SK-N-SH (cell line): ENCODE results near the gene KIAA0319L. TPM values are rescaled to one million over a fixed set of nuclear protein-coding genes. Genes with fewer than 3 reads are reported as not detected.

Experiments
- CTCF ChIA-PET: fragments of 300-600, 350-600 bp; formaldehyde crosslinking; extraction: SDS; loops from one replicate; lab custom pipeline; 2021; lab: Yijun Ruan, JAX
- POLR2A ChIA-PET: fragments of 350-600 bp; sonication (Branson Sonifier 250); formaldehyde crosslinking; extraction: SDS; loops from one replicate; lab custom pipeline; 2020; ENCODE audit warnings: antibody characterized with exemption, inconsistent platforms; lab: Yijun Ruan, JAX
- DNase-seq: peaks from one replicate; pipeline ENCODE4 v3.0.0; 2012
- H2AFZ ChIP-seq: fragments of 200-600 bp; sonication (generic); 2 replicates; pipeline ENCODE4 v1.8.1; 2016; ENCODE audit warnings: antibody characterized with exemption, mild to moderate bottlenecking, low read depth
- H3F3A ChIP-seq: fragments of 200-600 bp; sonication (generic); replicated peaks from 2 replicates; pipeline ENCODE3; 2016; ENCODE audit warnings: antibody characterized with exemption, mild to moderate bottlenecking; ENCODE audit not compliant: insufficient read depth
- H3K27ac ChIP-seq, 2 experiments: fragments of 200-500 bp in 1 of 2; fragments of 200-600 bp in 1 of 2; sonication (Bioruptor generic) in 1 of 2; sonication (generic), shearing (Covaris generic) in 1 of 2; 2 replicates each; pipeline versions ENCODE4 v1.5.1 to v1.6.1; 2014 to 2016; ENCODE audit warnings: low read depth in 2 of 2, inconsistent platforms in 1 of 2, low read length in 1 of 2, mild to moderate bottlenecking in 1 of 2, mixed read lengths in 1 of 2
- H3K27me3 ChIP-seq: fragments of 200-600 bp; sonication (generic), shearing (Covaris generic); 2 replicates; pipeline ENCODE4 v1.6.1; 2016; ENCODE audit warnings: mixed run types; ENCODE audit not compliant: insufficient read depth
- H3K36me3 ChIP-seq, 2 experiments: fragments of 200-500 bp in 1 of 2; fragments of 200-600 bp in 1 of 2; sonication (Bioruptor generic) in 1 of 2; sonication (generic) in 1 of 2; replicated peaks in 1 of 2; 2 replicates each; pipeline versions ENCODE3 to v1.5.1; 2014 to 2016; ENCODE audit warnings: low read length in 1 of 2, mild to moderate bottlenecking in 1 of 2; ENCODE audit not compliant: insufficient read depth in 2 of 2, control insufficient read depth in 1 of 2
- H3K4me1 ChIP-seq, 2 experiments: fragments of 200-500 bp in 1 of 2; fragments of 200-600 bp in 1 of 2; sonication (Bioruptor generic) in 1 of 2; sonication (generic), shearing (Covaris generic) in 1 of 2; 2 replicates each; pipeline versions ENCODE4 v1.5.1 to v1.6.1; 2014 to 2016; ENCODE audit warnings: low read depth in 1 of 2, low read length in 1 of 2, mixed run types in 1 of 2; ENCODE audit not compliant: insufficient read depth in 2 of 2, control insufficient read depth in 1 of 2
- H3K4me2 ChIP-seq: fragments of 200-600 bp; sonication (generic), shearing (Covaris generic); 2 replicates; pipeline ENCODE4 v1.6.1; 2017; ENCODE audit warnings: mixed run types
- H3K4me3 ChIP-seq, 2 experiments: fragments of 200-500 bp in 1 of 2; fragments of 200-600 bp in 1 of 2; sonication (Bioruptor generic) in 1 of 2; sonication (generic), shearing (Covaris generic) in 1 of 2; 2 replicates each; pipeline versions ENCODE4 v1.5.1 to v1.8.1; 2014 to 2016; ENCODE audit warnings: low read depth in 2 of 2, inconsistent platforms in 1 of 2, low read length in 1 of 2, mild to moderate bottlenecking in 1 of 2, mixed read lengths in 1 of 2, moderate library complexity in 1 of 2
- H3K79me2 ChIP-seq: fragments of 200-600 bp; sonication (generic); 2 replicates; pipeline ENCODE4 v1.8.1; 2017; ENCODE audit warnings: mild to moderate bottlenecking; ENCODE audit not compliant: insufficient read depth
- H3K9ac ChIP-seq: fragments of 200-600 bp; sonication (generic); 2 replicates; pipeline ENCODE4 v1.6.1; 2017; ENCODE audit warnings: mixed run types
- H3K9me2 ChIP-seq: fragments of 200-600 bp; sonication (generic); 2 replicates; pipeline ENCODE4 v1.6.1; 2017; ENCODE audit warnings: mixed run types
- H3K9me3 ChIP-seq: fragments of 200-600 bp; sonication (generic); 2 replicates; pipeline ENCODE4 v1.6.1; 2017; ENCODE audit warnings: mixed run types, mild to moderate bottlenecking, moderate library complexity
- H4K20me1 ChIP-seq: fragments of 200-600 bp; sonication (generic); 2 replicates; pipeline ENCODE4 v1.6.1; 2017; ENCODE audit warnings: mild to moderate bottlenecking, mixed run types; ENCODE audit not compliant: insufficient read depth
- EP300 ChIP-seq, 2 experiments: IDR thresholded peaks; 2 replicates each; pipeline versions ENCODE4 v1.4.0 to v1.6.1; 2012; ENCODE audit warnings: borderline replicate concordance in 1 of 2, low read depth in 1 of 2, low read length in 1 of 2
- EZH2phosphoT487 ChIP-seq: fragments of 200-600 bp; sonication (generic); IDR thresholded peaks from 2 replicates; pipeline ENCODE4 v1.6.1; 2017; ENCODE audit warnings: low read depth, mixed run types, mild to moderate bottlenecking, antibody characterized with exemption, moderate library complexity, borderline replicate concordance
- FOXJ3 ChIP-seq: sonication (generic); formaldehyde crosslinking; IDR thresholded peaks from 2 replicates; pipeline ENCODE4 v1.5.1; 2020; ENCODE audit warnings: mild to moderate bottlenecking, missing genetic modification reagents
- IRF3 ChIP-seq: fragments of 150-350 bp; IDR thresholded peaks from 2 replicates; pipeline ENCODE4 v1.6.1; 2016; ENCODE audit warnings: mild to moderate bottlenecking, low read depth, low read length
- MEF2A ChIP-seq: IDR thresholded peaks from 2 replicates; pipeline ENCODE4 v1.4.0; 2012; ENCODE audit warnings: low read depth, borderline replicate concordance
- MXI1 ChIP-seq: IDR thresholded peaks from 2 replicates; pipeline ENCODE4 v1.6.1; 2012; ENCODE audit warnings: mild to moderate bottlenecking, low read depth, low read length, improper control_type of control experiment
- NFIC ChIP-seq: IDR thresholded peaks from 2 replicates; pipeline ENCODE4 v1.4.0; 2012; ENCODE audit warnings: borderline replicate concordance
- YY1 ChIP-seq: IDR thresholded peaks from 2 replicates; pipeline ENCODE4 v1.4.0; 2012; ENCODE audit warnings: low read depth, mild to moderate bottlenecking
- WGBS: methylation state at CpG from one replicate; pipeline ENCODE4 v1.1.6; 2017; ENCODE audit warnings: low lambda C conversion rate; 5-methylcytosine and 5-hydroxymethylcytosine counted together
- polyA plus RNA-seq, 3 experiments: library from polyadenylated mRNA; depleted of rRNA; stranded (reverse); fragments of >200 nt; gene quantifications; 2 replicates each; pipeline ENCODE4 v1.2.3, GENCODE V29; 2012
- TF ChIP-seq, protein P1 (sequence below): IDR thresholded peaks from 2 replicates; pipeline ENCODE4 v1.6.1; 2012; ENCODE audit warnings: mild to moderate bottlenecking, low read depth, low read length, moderate library complexity
- TF ChIP-seq, protein P2 (sequence below): fragments of 200-600 bp; sonication (generic); IDR thresholded peaks from 2 replicates; pipeline ENCODE4 v1.6.1; 2017; ENCODE audit warnings: antibody characterized with exemption, mild to moderate bottlenecking, moderate library complexity

The KIAA0319L gene
- polyA plus RNA-seq, 1 of the 3 experiments (the other 2 are of a cell fraction) = 51.9 TPM

DNA sequence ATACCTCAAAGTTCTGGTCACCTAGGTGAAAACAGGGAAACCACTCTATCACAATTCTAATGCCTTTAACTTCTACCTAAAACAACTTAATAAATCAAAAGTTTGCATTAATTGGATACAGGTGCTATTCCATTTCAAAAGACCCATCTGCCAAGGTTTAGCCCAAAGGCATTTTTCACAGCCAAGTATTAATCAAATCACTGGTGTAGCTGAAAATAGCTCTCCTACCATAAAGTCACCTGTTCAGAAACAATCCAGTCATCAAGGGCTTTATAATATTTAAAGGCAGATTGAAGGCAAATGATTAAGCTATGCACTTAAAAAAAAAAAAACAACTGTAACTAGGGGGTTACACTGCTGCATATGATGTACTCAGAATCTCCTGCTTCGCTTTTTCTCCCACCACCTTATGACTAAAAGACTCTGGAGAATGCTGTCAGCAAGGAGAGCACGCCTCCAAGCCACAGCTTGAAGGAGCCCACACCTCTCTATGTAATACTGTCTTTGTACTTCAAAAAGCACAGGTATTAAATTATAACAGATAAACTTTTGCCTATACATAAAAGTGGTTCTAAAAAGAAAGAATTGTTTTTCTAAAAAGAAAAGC lies 20.5 kb downstream of the KIAA0319L start:
- Histone ChIP-seq H3K27ac (no peak overlapping the region), H3K4me1 (peaks cover 11 to 15% of the 10 kb centered on the region in 2 experiments; a peak in 3 of 4 replicates), H3K4me2 (no peak overlapping the region), H4K20me1 (peaks cover 14% of the 10 kb centered on the region), H3K27me3 (no peaks in the 10 kb centered on the region), H3F3A (peaks cover 25% of the 10 kb centered on the region), H3K9me2 (no peaks in the 10 kb centered on the region), H3K36me3 (peaks cover 18 to 22% of the 10 kb centered on the region in 2 experiments), H3K9ac (no peak overlapping the region), H3K79me2 (peaks cover 70% of the 10 kb centered on the region), H3K4me3 (no peak overlapping the region), H3K9me3 (no peaks in the 10 kb centered on the region), H2AFZ (no peak overlapping the region)
- DNase-seq = no peak
- 95% methylated on average over 2 of the region's 2 CpGs for WGBS
- TF ChIP-seq EZH2phosphoT487 = no peak
- ChIA-PET CTCF (interaction anchor here (0.9 to 1.7 kb wide), 5 partner anchors 8 to 190 kb away, joined by 3 to 6 read pairs (median 3); no protein-coding TSS in a partner anchor), POLR2A (no interaction called here)

- POLR2A ChIA-PET = no interaction called here
- H3K27me3 ChIP-seq = no peaks in the 10 kb centered on the region
- H2AFZ ChIP-seq = no peak overlapping the region
- no peak overlapping the region for H3K27ac ChIP-seq
- CTCF ChIA-PET = interaction anchor here (0.8 to 1.0 kb wide), 2 partner anchors 33 to 682 kb away, joined by 3 read pairs; no protein-coding TSS in a partner anchor
- peaks cover 17% of the 10 kb centered on the region for H3F3A ChIP-seq
- H3K36me3 ChIP-seq = peaks cover 27 to 29% of the 10 kb centered on the region in 2 experiments
- H3K4me2 ChIP-seq = no peak overlapping the region
- peaks cover 7% of the 10 kb centered on the region for H4K20me1 ChIP-seq
- H3K4me3 ChIP-seq = no peak overlapping the region
- H3K4me1 ChIP-seq = peaks cover 11 to 14% of the 10 kb centered on the region in 2 experiments; a peak in 3 of 4 replicates
- H3K9me2 ChIP-seq = no peaks in the 10 kb centered on the region
- no peak for DNase-seq
- no peak overlapping the region for H3K9ac ChIP-seq
- TF ChIP-seq EP300 (IDR thresholded peaks at IDR 0.05; ENCODE audit: borderline replicate concordance in 1 of 2, low read depth in 1 of 2, low read length in 1 of 2) (no peak), YY1 (no peak), FOXJ3 (CRISPR knock-in tag) (no peak), NFIC (no peak), MXI1 (no peak), MEF2A (no peak), IRF3 (no peak)
- TF ChIP-seq, protein P1, sequence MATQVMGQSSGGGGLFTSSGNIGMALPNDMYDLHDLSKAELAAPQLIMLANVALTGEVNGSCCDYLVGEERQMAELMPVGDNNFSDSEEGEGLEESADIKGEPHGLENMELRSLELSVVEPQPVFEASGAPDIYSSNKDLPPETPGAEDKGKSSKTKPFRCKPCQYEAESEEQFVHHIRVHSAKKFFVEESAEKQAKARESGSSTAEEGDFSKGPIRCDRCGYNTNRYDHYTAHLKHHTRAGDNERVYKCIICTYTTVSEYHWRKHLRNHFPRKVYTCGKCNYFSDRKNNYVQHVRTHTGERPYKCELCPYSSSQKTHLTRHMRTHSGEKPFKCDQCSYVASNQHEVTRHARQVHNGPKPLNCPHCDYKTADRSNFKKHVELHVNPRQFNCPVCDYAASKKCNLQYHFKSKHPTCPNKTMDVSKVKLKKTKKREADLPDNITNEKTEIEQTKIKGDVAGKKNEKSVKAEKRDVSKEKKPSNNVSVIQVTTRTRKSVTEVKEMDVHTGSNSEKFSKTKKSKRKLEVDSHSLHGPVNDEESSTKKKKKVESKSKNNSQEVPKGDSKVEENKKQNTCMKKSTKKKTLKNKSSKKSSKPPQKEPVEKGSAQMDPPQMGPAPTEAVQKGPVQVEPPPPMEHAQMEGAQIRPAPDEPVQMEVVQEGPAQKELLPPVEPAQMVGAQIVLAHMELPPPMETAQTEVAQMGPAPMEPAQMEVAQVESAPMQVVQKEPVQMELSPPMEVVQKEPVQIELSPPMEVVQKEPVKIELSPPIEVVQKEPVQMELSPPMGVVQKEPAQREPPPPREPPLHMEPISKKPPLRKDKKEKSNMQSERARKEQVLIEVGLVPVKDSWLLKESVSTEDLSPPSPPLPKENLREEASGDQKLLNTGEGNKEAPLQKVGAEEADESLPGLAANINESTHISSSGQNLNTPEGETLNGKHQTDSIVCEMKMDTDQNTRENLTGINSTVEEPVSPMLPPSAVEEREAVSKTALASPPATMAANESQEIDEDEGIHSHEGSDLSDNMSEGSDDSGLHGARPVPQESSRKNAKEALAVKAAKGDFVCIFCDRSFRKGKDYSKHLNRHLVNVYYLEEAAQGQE = no peak
- TF ChIP-seq, protein P2, sequence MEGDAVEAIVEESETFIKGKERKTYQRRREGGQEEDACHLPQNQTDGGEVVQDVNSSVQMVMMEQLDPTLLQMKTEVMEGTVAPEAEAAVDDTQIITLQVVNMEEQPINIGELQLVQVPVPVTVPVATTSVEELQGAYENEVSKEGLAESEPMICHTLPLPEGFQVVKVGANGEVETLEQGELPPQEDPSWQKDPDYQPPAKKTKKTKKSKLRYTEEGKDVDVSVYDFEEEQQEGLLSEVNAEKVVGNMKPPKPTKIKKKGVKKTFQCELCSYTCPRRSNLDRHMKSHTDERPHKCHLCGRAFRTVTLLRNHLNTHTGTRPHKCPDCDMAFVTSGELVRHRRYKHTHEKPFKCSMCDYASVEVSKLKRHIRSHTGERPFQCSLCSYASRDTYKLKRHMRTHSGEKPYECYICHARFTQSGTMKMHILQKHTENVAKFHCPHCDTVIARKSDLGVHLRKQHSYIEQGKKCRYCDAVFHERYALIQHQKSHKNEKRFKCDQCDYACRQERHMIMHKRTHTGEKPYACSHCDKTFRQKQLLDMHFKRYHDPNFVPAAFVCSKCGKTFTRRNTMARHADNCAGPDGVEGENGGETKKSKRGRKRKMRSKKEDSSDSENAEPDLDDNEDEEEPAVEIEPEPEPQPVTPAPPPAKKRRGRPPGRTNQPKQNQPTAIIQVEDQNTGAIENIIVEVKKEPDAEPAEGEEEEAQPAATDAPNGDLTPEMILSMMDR = no peak
- TF ChIP-seq, all 33 proteins: peak for 0
- Histone ChIP-seq H3K9me3 (0 out of 2 replicates have a peak, but pooled peaks cover 3% of the 10 kb centered on the region), H3K79me2 (peaks cover 62% of the 10 kb centered on the region)
Observed at GRCh38 chr1:35535243-35535642, 22.0 kb downstream of the KIAA0319L start.
